Esophagus muscularis mucosa (tissue), 4 donors: Measurements from ENCODE around the gene TEAD2. TPM values are rescaled to one million over a fixed set of nuclear protein-coding genes. Genes with fewer than 3 reads are reported as not detected.

ENCODE experiments used
- DNase-seq: peaks from one replicate; pipeline ENCODE4 v3.0.0-alpha.2; 2017; ENCODE audit errors: extremely low spot score
- H3K27ac ChIP-seq, 4 donors: fragments of 200-600 bp; sonication (generic); replicated peaks in 1 of 4; 1 replicate in 3 of 4; 2 replicates in 1 of 4; pipeline ENCODE4 v1.5.1; 2016 to 2019; ENCODE audit warnings: mild to moderate bottlenecking in 1 of 4
- H3K27me3 ChIP-seq, 4 donors: fragments of 200-600 bp; sonication (generic); one replicate each; pipeline versions ENCODE4 v1.5.1 to v1.6.0; 2016 to 2019
- H3K36me3 ChIP-seq, 4 donors: fragments of 200-600 bp; sonication (generic); one replicate each; pipeline ENCODE4 v1.5.1; 2016 to 2019
- H3K4me1 ChIP-seq, 4 donors: fragments of 200-600 bp; sonication (generic); one replicate each; pipeline ENCODE4 v1.5.1; 2016 to 2019
- H3K4me3 ChIP-seq, 4 donors: fragments of 200-600 bp; sonication (generic); 1 replicate in 2 of 4; 2 replicates in 2 of 4; pipeline ENCODE4 v1.5.1; 2016 to 2019; ENCODE audit warnings: mild to moderate bottlenecking in 4 of 4, moderate library complexity in 1 of 4
- H3K9me3 ChIP-seq, 4 donors: fragments of 200-600 bp; sonication (generic); 1 replicate in 3 of 4; 2 replicates in 1 of 4; pipeline ENCODE4 v1.5.1; 2016 to 2019
- CTCF ChIP-seq, 3 experiments: fragments of 200-600 bp in 2 of 3; fragments of 450-650 bp in 1 of 3; sonication (generic) in 2 of 3; IDR thresholded peaks; one replicate each; pipeline ENCODE4 v1.5.1; 2017 to 2019; ENCODE audit warnings: antibody characterized with exemption in 3 of 3, mild to moderate bottlenecking in 2 of 3, moderate library complexity in 1 of 3
- EP300 ChIP-seq: sonication (generic); formaldehyde crosslinking; IDR thresholded peaks from one replicate; pipeline ENCODE4 v1.6.1; 2017; ENCODE audit warnings: antibody characterized with exemption
- POLR2A ChIP-seq: fragments of 450-650 bp; IDR thresholded peaks from one replicate; pipeline ENCODE4 v1.6.1; 2017; ENCODE audit warnings: antibody characterized with exemption, moderate library complexity, mild to moderate bottlenecking, low read depth
- POLR2AphosphoS5 ChIP-seq, 2 donors: sonication (generic); formaldehyde crosslinking; IDR thresholded peaks; one replicate each; pipeline ENCODE4 v1.6.1; 2017; ENCODE audit warnings: antibody characterized with exemption in 2 of 2
- WGBS: methylation state at CpG from one replicate; pipeline ENCODE4 v1.1.5; 2018; 5-methylcytosine and 5-hydroxymethylcytosine counted together
- intact Hi-C: fragments of 100-400 bp; cut with DNase I; formaldehyde crosslinking; loops from one replicate; pipeline ENCODE4 v1.15.1; 2023
- total RNA-seq, 4 donors: library from RNA; depleted of rRNA; stranded (reverse); fragments of >200 nt; gene quantifications; one replicate each; pipeline versions ENCODE4 v1.1.0 to v1.2.1, GENCODE V29; 2016

Gene TEAD2
- total RNA-seq, 4 donors from 2014 or later = 40.7 to 73.2 (median 60.5) TPM

GRCh38 chr19:49347191-49347590 lies 15.0 kb downstream of the TEAD2 start:
- WGBS = 95% methylated on average over 12 of the region's 15 CpGs

GRCh38 chr19:49344505-49345423 lies 17.5 kb downstream of the TEAD2 start:
- TF ChIP-seq EP300 (no peak), POLR2AphosphoS5 (IDR thresholded peaks at IDR 0.05) (no peak), POLR2A (no peak), CTCF (IDR thresholded peaks at IDR 0.05) (no peak)
- H3K27me3 ChIP-seq = no peaks in the 10 kb centered on the region
- intact Hi-C loops = no loop called here
- H3K9me3 ChIP-seq = no peaks in the 10 kb centered on the region
- DNase-seq = no peak
- WGBS = 78% methylated on average over 11 of the region's 11 CpGs
- peaks cover 59 to 91% (median 89%) of the 10 kb centered on the region in 4 donors for H3K36me3 ChIP-seq
- no peak overlapping the region for H3K4me3 ChIP-seq
- H3K27ac ChIP-seq = no peak overlapping the region
- H3K4me1 ChIP-seq = peaks cover 8 to 15% (median 11%) of the 10 kb centered on the region in 4 donors

More at GRCh38 chr19:49347191-49347590, 15.0 kb downstream of the TEAD2 start:
- H3K9me3 ChIP-seq = no peaks in the 10 kb centered on the region
- TF ChIP-seq POLR2AphosphoS5 (IDR thresholded peaks at IDR 0.05) (no peak), EP300 (no peak), POLR2A (no peak), CTCF (IDR thresholded peaks at IDR 0.05) (no peak)
- no peak overlapping the region for H3K4me3 ChIP-seq
- no peak overlapping the region for H3K27ac ChIP-seq
- no peaks in the 10 kb centered on the region for H3K27me3 ChIP-seq
- no peaks in the 10 kb centered on the region for H3K4me1 ChIP-seq
- DNase-seq = no peak
- H3K36me3 ChIP-seq = peaks cover 82 to 100% (median 98%) of the 10 kb centered on the region in 4 donors
- intact Hi-C loops = no loop called here

GRCh38 chr19:49343123-49343522 lies 19.1 kb downstream of the TEAD2 start:
- DNase-seq = no peak
- H3K4me3 ChIP-seq = no peak overlapping the region
- H3K27me3 ChIP-seq = no peaks in the 10 kb centered on the region
- no peaks in the 10 kb centered on the region for H3K9me3 ChIP-seq
- TF ChIP-seq CTCF (IDR thresholded peaks at IDR 0.05) (no peak), EP300 (no peak), POLR2AphosphoS5 (IDR thresholded peaks at IDR 0.05) (no peak), POLR2A (no peak)
- 98% methylated on average over 7 of the region's 7 CpGs for WGBS
- peaks cover 43 to 75% (median 73%) of the 10 kb centered on the region in 4 donors for H3K36me3 ChIP-seq
- H3K27ac ChIP-seq = no peak overlapping the region
- H3K4me1 ChIP-seq = peaks cover 25 to 32% (median 27%) of the 10 kb centered on the region in 4 donors
- intact Hi-C loops = no loop called here

GRCh38 chr19:49342291-49342721 lies 19.9 kb downstream of the TEAD2 start:
- H3K27ac ChIP-seq = no peak overlapping the region
- intact Hi-C loops = no loop called here
- TF ChIP-seq POLR2AphosphoS5 (IDR thresholded peaks at IDR 0.05) (no peak), POLR2A (no peak), EP300 (no peak), CTCF (IDR thresholded peaks at IDR 0.05) (no peak)
- H3K4me1 ChIP-seq = peaks cover 25 to 35% (median 30%) of the 10 kb centered on the region in 4 donors
- no peaks in the 10 kb centered on the region for H3K9me3 ChIP-seq
- no peak overlapping the region for H3K4me3 ChIP-seq
- 95% methylated on average over 11 of the region's 11 CpGs for WGBS
- peaks cover 39 to 67% (median 65%) of the 10 kb centered on the region in 4 donors for H3K36me3 ChIP-seq
- DNase-seq = no peak
- H3K27me3 ChIP-seq = no peaks in the 10 kb centered on the region
